ENCODE data around the gene NLRP9. TPM values are rescaled to one million over a fixed set of nuclear protein-coding genes. Genes with fewer than 3 reads are reported as not detected.

Gene NLRP9
- total RNA-seq, 3 donors from 2014 or later (not counting 1 experiment from before 2014, with no cell fraction given): not detected

- intact Hi-C loops (cut with micrococcal nuclease): no loop called here
- H3K27me3 Mint-ChIP-seq (ENCODE audit: low read depth in 2 of 2): no peaks in the 10 kb centered on the region
- Histone ChIP-seq H3K4me1 (ENCODE audit: control insufficient read depth, insufficient read depth, low read length) (no peaks in the 10 kb centered on the region), H3K9me3 (ENCODE audit: control insufficient read depth, insufficient read depth, low read length) (no peaks in the 10 kb centered on the region), H3K36me3 (ENCODE audit: control insufficient read depth, insufficient read depth, low read length) (peaks cover 58% of the 10 kb centered on the region), H3K4me3 (ENCODE audit: low read length) (no peak overlapping the region), H3K27ac (ENCODE audit: low read length) (no peak overlapping the region), H3K27me3 (ENCODE audit: control insufficient read depth, insufficient read depth, low read length) (no peaks in the 10 kb centered on the region)
- no peaks in the 10 kb centered on the region for H3K9me3 Mint-ChIP-seq
- no peak overlapping the region for H3K4me3 Mint-ChIP-seq
- no peaks in the 10 kb centered on the region for H3K36me3 Mint-ChIP-seq
- H3K27ac Mint-ChIP-seq: no peak overlapping the region
- ATAC-seq: no peak
- WGBS (ENCODE audit: insufficient coverage): 94% methylated on average over 32 of the region's 37 CpGs
- H3K4me1 Mint-ChIP-seq: no peaks in the 10 kb centered on the region
- TF ChIP-seq CTCF (IDR thresholded peaks at IDR 0.05): no peak
- no peak for DNase-seq
Measured at GRCh38 chr19:55694656-55695491, 43.3 kb downstream of the NLRP9 start.

- H3K9me3 Mint-ChIP-seq: no peaks in the 10 kb centered on the region
- TF ChIP-seq CTCF (IDR thresholded peaks at IDR 0.05): no peak
- no peaks in the 10 kb centered on the region for H3K27me3 Mint-ChIP-seq (ENCODE audit: low read depth in 2 of 2)
- ATAC-seq: no peak
- Histone ChIP-seq H3K36me3 (ENCODE audit: control insufficient read depth, insufficient read depth, low read length) (peaks cover 64% of the 10 kb centered on the region), H3K9me3 (ENCODE audit: control insufficient read depth, insufficient read depth, low read length) (no peaks in the 10 kb centered on the region), H3K4me3 (ENCODE audit: low read length) (no peak overlapping the region), H3K4me1 (ENCODE audit: control insufficient read depth, insufficient read depth, low read length) (no peaks in the 10 kb centered on the region), H3K27me3 (ENCODE audit: control insufficient read depth, insufficient read depth, low read length) (no peaks in the 10 kb centered on the region), H3K27ac (ENCODE audit: low read length) (no peak overlapping the region)
- H3K4me1 Mint-ChIP-seq: no peaks in the 10 kb centered on the region
- intact Hi-C loops (cut with micrococcal nuclease): no loop called here
- H3K27ac Mint-ChIP-seq: no peak overlapping the region
- no peak for DNase-seq
- H3K36me3 Mint-ChIP-seq: no peaks in the 10 kb centered on the region
- no peak overlapping the region for H3K4me3 Mint-ChIP-seq
- WGBS (ENCODE audit: insufficient coverage): 96% methylated on average over 15 of the region's 15 CpGs
Measured at GRCh38 chr19:55694241-55694655, 44.0 kb downstream of the NLRP9 start.

GRCh38 chr19:55693336-55693974 is 44.7 kb downstream of the NLRP9 start:
- H3K4me1 Mint-ChIP-seq: peaks cover 0 to under 1% of the 10 kb centered on the region in 2 donors
- H3K9me3 ChIP-seq (ENCODE audit: control insufficient read depth, insufficient read depth, low read length): no peaks in the 10 kb centered on the region
- no peak overlapping the region for H3K27ac ChIP-seq (ENCODE audit: low read length)
- no peaks in the 10 kb centered on the region for H3K36me3 Mint-ChIP-seq
- no peak overlapping the region for H3K4me3 ChIP-seq (ENCODE audit: low read length)
- no peaks in the 10 kb centered on the region for H3K27me3 ChIP-seq (ENCODE audit: control insufficient read depth, insufficient read depth, low read length)
- no peak overlapping the region for H3K4me3 Mint-ChIP-seq
- ATAC-seq (no peak), DNase-seq (no peak)
- TF ChIP-seq CTCF (IDR thresholded peaks at IDR 0.05): no peak
- H3K4me1 ChIP-seq (ENCODE audit: control insufficient read depth, insufficient read depth, low read length): no peaks in the 10 kb centered on the region
- intact Hi-C loops (cut with micrococcal nuclease): no loop called here
- peaks cover 71% of the 10 kb centered on the region for H3K36me3 ChIP-seq (ENCODE audit: control insufficient read depth, insufficient read depth, low read length)
- 98% methylated on average over 20 of the region's 20 CpGs for WGBS (ENCODE audit: insufficient coverage)
- H3K9me3 Mint-ChIP-seq: no peaks in the 10 kb centered on the region
- H3K27me3 Mint-ChIP-seq (ENCODE audit: low read depth in 2 of 2): no peaks in the 10 kb centered on the region
- H3K27ac Mint-ChIP-seq: no peak overlapping the region

All from natural killer cell (primary cell).